Body of pancreas (tissue), 4 donors: Measurements from ENCODE around the gene CXCR3. TPM values are rescaled to one million over a fixed set of nuclear protein-coding genes. Genes with fewer than 3 reads are reported as not detected.
"Not testable (repeated sequence)": the region's sequence is repeated elsewhere in the genome, so short reads cannot be mapped to it uniquely, and the experiment has no call there.

Experiments
- ATAC-seq: fragments of 150-250 bp; one replicate; pipeline ENCODE4 v1.9.1; 2016
- DNase-seq, 4 donors: peaks; one replicate each; pipeline ENCODE4 v3.0.0-alpha.2; 2019
- H3K27ac ChIP-seq, 4 donors: fragments of 200-600 bp; sonication (generic); 1 replicate in 3 of 4; 2 replicates in 1 of 4; pipeline versions ENCODE4 v1.5.1 to v1.6.1; 2016 to 2019; ENCODE audit warnings: mild to moderate bottlenecking in 1 of 4, mixed read lengths in 1 of 4, moderate library complexity in 1 of 4
- H3K27me3 ChIP-seq, 2 donors: fragments of 200-600 bp; sonication (generic); one replicate each; pipeline ENCODE4 v1.6.0; 2016; ENCODE audit warnings: mild to moderate bottlenecking in 1 of 2
- H3K36me3 ChIP-seq, 2 donors: fragments of 200-600 bp; sonication (generic); replicated peaks in 1 of 2; 2 replicates each; pipeline ENCODE4 v1.5.1; 2016; ENCODE audit warnings: low read depth in 2 of 2; ENCODE audit not compliant: insufficient read depth in 1 of 2
- H3K4me1 ChIP-seq: fragments of 200-600 bp; sonication (generic); one replicate; pipeline ENCODE4 v1.6.0; 2016
- H3K4me3 ChIP-seq, 2 donors: fragments of 200-600 bp; sonication (generic); 1 replicate in 1 of 2; 2 replicates in 1 of 2; pipeline ENCODE4 v1.5.1; 2016 to 2019
- H3K9me3 ChIP-seq, 3 donors: fragments of 200-600 bp; sonication (generic); 1 replicate in 2 of 3; 2 replicates in 1 of 3; pipeline ENCODE4 v1.5.1; 2016
- CTCF ChIP-seq, 7 experiments: fragments of 450-650 bp in 4 of 7; fragments of 200-600 bp in 3 of 7; sonication (generic) in 3 of 7; IDR thresholded peaks; one replicate each; pipeline ENCODE4 v1.5.1; 2016 to 2019; ENCODE audit warnings: antibody characterized with exemption in 7 of 7
- POLR2A ChIP-seq, 3 donors: fragments of 450-650 bp; IDR thresholded peaks; one replicate each; pipeline ENCODE4 v1.6.1; 2016; ENCODE audit warnings: antibody characterized with exemption in 3 of 3, mild to moderate bottlenecking in 2 of 3
- WGBS, 2 donors: methylation state at CpG; one replicate each; pipeline ENCODE4 v1.1.5; 2017; 5-methylcytosine and 5-hydroxymethylcytosine counted together
- intact Hi-C: fragments of 100-400 bp; cut with DNase I; formaldehyde crosslinking; loops from one replicate; pipeline ENCODE4 v1.15.1; 2023
- total RNA-seq, 2 donors: library from RNA; depleted of rRNA; stranded (reverse); fragments of >200 nt; gene quantifications; one replicate each; pipeline ENCODE4 v1.1.0, GENCODE V29; 2016

Gene CXCR3
- total RNA-seq, 2 donors from 2014 or later: 0.78 TPM; not detected in 1

DNA sequence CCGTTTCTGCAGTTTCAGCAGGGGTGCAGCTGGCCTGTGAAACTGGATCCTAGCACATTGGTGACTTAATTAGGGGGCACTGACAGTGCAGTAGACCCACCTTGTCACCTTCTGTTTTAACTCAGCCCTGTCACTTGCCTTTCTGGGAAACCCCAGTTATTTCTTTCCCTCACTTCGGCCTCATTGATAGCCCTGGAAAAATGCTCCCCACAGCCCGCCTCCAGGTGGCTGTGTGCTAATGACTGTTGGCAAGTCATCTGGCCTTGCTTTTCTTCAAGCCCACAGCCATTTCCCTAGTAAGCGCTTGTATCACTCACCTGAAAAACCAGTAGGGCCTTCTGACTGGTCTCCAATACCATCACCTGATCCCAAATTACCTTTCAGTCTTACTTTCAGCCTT is 3.3 kb downstream of the CXCR3 start:
- Histone ChIP-seq H3K9me3 (no peaks in the 10 kb centered on the region), H3K27ac (no peak overlapping the region), H3K36me3 (peaks cover 0 to 4% of the 10 kb centered on the region in 2 donors), H3K4me3 (no peak overlapping the region), H3K4me1 (no peaks in the 10 kb centered on the region), H3K27me3 (no peaks in the 10 kb centered on the region)
- no peak for DNase-seq
- ATAC-seq: no peak
- intact Hi-C loops: no loop called here
- WGBS, 2 donors: 95 to 96% methylated on average over 4 of the region's 4 CpGs
- TF ChIP-seq CTCF (IDR thresholded peaks at IDR 0.05) (no peak), POLR2A (IDR thresholded peaks at IDR 0.05) (no peak)

- DNase-seq (no peak), ATAC-seq (no peak)
- 77 to 87% methylated on average over 7 to 8 of the region's 8 CpGs for WGBS, 2 donors
- Histone ChIP-seq H3K36me3 (peaks cover 0 to 4% of the 10 kb centered on the region in 2 donors), H3K27ac (no peak overlapping the region), H3K4me3 (no peak overlapping the region), H3K27me3 (no peaks in the 10 kb centered on the region), H3K9me3 (no peaks in the 10 kb centered on the region), H3K4me1 (no peaks in the 10 kb centered on the region)
- TF ChIP-seq POLR2A (IDR thresholded peaks at IDR 0.05) (no peak), CTCF (IDR thresholded peaks at IDR 0.05) (no peak)
- intact Hi-C loops: no loop called here
These were observed 6.1 kb downstream of the CXCR3 start for GRCh38 chrX:71612256-71612655.

GRCh38 chrX:71611736-71612135 is 6.6 kb downstream of the CXCR3 start:
- H3K4me3 ChIP-seq, H3K27ac ChIP-seq, ATAC-seq, DNase-seq, H3K9me3 ChIP-seq, H3K27me3 ChIP-seq, H3K4me1 ChIP-seq, H3K36me3 ChIP-seq, intact Hi-C loops: not testable (repeated sequence)
- WGBS, 2 donors: 88 to 96% methylated on average over 1 to 8 of the region's 9 CpGs

GRCh38 chrX:71609095-71609750 is 9.1 kb downstream of the CXCR3 start:
- no peak for DNase-seq
- TF ChIP-seq CTCF (IDR thresholded peaks at IDR 0.05) (no peak), POLR2A (IDR thresholded peaks at IDR 0.05) (no peak)
- Histone ChIP-seq H3K27me3 (no peaks in the 10 kb centered on the region), H3K4me1 (no peaks in the 10 kb centered on the region), H3K36me3 (peaks cover 0 to 6% of the 10 kb centered on the region in 2 donors), H3K4me3 (no peak overlapping the region), H3K27ac (no peak overlapping the region), H3K9me3 (no peaks in the 10 kb centered on the region)
- intact Hi-C loops: no loop called here
- no peak for ATAC-seq
- 90 to 94% methylated on average over 3 of the region's 3 CpGs for WGBS, 2 donors

DNA sequence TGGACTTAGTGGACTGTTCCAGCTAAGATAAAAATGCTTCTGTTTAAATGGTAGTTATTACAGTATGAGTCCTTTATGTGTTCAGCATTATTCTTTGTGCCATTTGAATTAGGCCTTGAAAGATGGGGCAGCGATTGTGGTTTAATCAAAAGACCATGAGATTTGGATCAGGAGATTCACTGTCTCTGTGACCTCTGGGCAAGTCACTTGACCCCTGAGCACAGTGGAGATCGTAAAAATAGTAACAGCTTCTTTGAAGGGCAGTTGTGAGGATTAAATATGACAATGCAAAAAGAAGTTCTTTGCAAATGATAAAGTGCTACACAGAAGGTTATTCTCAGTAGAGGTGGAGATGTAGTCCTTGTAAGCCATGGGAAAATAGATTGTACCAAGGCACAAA is 10.8 kb downstream of the CXCR3 start:
- intact Hi-C loops: no loop called here

More for the DNA sequence above, 10.8 kb downstream of the CXCR3 start:
- TF ChIP-seq CTCF (IDR thresholded peaks at IDR 0.05): no peak
- no peak for TF ChIP-seq POLR2A (IDR thresholded peaks at IDR 0.05)
- Histone ChIP-seq H3K9me3 (no peaks in the 10 kb centered on the region), H3K4me3 (no peak overlapping the region), H3K36me3 (peaks cover 0 to 6% of the 10 kb centered on the region in 2 donors), H3K4me1 (no peaks in the 10 kb centered on the region), H3K27ac (no peak overlapping the region), H3K27me3 (no peaks in the 10 kb centered on the region)
- WGBS, 2 donors: 71 to 94% methylated on average over 2 of the region's 2 CpGs
- no peak for DNase-seq
- no peak for ATAC-seq
